Measurements from ENCODE around the gene STMN1.
A peak's percentile ranks its signal among the peaks of the same experiment; 100 is the strongest.

STMN1 gene

DNA sequence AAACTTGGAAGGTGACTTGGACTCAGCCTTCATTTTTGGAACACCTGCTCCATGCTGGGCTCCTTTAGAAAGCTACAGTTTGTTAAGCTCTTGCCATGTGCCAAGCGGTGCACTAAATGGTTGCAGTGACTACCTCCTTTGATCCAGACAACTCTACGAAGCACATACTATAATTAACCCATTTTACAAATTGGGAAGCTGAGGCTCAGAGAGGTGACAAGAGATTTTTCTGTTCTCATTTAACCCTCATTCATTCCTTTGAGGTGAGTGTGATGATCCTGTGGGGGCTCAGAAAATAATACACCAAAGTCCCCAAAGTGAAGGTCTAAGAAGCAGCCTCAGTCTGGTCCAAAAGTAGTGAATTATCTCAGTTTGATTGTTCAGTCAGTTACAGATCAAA lies 29.1 kb downstream of the STMN1 start:
- TF ChIP-seq, protein P1, sequence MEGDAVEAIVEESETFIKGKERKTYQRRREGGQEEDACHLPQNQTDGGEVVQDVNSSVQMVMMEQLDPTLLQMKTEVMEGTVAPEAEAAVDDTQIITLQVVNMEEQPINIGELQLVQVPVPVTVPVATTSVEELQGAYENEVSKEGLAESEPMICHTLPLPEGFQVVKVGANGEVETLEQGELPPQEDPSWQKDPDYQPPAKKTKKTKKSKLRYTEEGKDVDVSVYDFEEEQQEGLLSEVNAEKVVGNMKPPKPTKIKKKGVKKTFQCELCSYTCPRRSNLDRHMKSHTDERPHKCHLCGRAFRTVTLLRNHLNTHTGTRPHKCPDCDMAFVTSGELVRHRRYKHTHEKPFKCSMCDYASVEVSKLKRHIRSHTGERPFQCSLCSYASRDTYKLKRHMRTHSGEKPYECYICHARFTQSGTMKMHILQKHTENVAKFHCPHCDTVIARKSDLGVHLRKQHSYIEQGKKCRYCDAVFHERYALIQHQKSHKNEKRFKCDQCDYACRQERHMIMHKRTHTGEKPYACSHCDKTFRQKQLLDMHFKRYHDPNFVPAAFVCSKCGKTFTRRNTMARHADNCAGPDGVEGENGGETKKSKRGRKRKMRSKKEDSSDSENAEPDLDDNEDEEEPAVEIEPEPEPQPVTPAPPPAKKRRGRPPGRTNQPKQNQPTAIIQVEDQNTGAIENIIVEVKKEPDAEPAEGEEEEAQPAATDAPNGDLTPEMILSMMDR (IDR thresholded peaks at IDR 0.05; ENCODE audit: low read depth, low read length) = no peak
- no peak for DNase-seq (ENCODE audit: low read depth, low spot score)
- no peak overlapping the region for H3K4me3 ChIP-seq (ENCODE audit: low read depth, low read length)
- in situ Hi-C loops (cut with HindIII; ENCODE audit: low sequenced_read_pairs) = no loop called here

DNA sequence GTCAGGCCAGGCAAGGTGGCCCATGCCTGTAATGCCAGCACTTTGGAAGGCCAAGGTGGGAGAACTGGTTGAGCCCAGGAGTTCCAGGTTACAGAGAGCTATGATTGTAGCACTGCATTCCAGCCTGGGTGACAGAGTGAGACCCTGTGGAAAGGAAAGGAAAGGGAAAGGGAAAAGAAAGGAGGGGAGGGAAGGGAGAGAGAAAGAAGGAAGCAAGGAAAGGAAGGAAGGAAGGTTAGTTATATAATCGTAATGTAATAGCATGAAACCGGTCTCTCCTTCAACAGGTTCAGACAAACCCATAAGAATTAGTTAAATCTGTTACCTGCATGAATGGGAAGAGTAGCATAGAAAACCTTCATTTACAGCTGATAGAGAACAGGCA lies 29.5 kb downstream of the STMN1 start:
- H3K4me3 ChIP-seq (ENCODE audit: low read depth, low read length) = no peak overlapping the region
- in situ Hi-C loops (cut with HindIII; ENCODE audit: low sequenced_read_pairs) = no loop called here
- no peak for DNase-seq (ENCODE audit: low read depth, low spot score)
- TF ChIP-seq, protein P1 (IDR thresholded peaks at IDR 0.05; ENCODE audit: low read depth, low read length) = no peak

DNA sequence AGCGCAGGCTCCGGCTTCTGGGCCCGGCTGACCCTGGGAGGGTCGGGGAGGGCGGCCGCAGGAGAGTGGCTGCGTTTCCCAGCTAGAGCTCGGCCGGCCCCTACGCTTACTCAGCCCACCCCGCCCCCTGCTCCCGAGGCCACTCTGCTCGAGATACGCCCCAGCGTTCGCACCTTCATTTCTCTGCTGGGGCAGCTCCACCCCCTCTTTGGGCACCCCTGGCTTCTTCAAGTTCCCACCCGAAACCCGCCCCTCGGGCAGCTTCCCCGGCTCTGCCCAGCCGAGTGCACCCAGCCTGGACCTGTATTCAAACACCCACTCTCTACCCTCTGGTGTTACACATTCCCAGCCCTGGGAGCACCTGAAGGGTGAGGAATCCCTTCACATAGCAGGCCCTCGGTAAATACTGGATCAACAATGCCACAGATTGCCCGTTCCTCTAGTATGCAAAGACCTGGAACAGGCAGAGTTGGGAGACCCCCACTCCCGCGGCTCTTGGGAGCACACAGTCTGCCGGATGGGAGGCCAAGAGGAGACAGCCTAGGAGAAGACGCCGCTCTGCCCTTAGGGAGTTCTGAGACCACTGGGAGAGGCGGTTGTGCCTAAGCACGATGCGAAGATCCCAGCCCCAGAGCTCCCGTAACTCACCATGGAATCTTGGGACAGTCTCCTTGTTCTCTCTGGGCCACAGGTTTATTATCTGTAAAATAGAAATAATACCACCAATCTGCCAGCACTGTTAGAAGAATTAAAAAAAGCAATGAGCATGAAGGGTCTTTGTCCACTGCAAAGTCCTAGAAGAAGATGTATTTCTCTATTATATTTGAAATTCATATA lies 30.1 kb downstream of the STMN1 start:
- peak overlapping the region; percentile 60 for H3K4me3 ChIP-seq (ENCODE audit: low read depth, low read length)
- no peak for DNase-seq (ENCODE audit: low read depth, low spot score)
- TF ChIP-seq, protein P1 (IDR thresholded peaks at IDR 0.05; ENCODE audit: low read depth, low read length) = no peak
- in situ Hi-C loops (cut with HindIII; ENCODE audit: low sequenced_read_pairs) = no loop called here

DNA sequence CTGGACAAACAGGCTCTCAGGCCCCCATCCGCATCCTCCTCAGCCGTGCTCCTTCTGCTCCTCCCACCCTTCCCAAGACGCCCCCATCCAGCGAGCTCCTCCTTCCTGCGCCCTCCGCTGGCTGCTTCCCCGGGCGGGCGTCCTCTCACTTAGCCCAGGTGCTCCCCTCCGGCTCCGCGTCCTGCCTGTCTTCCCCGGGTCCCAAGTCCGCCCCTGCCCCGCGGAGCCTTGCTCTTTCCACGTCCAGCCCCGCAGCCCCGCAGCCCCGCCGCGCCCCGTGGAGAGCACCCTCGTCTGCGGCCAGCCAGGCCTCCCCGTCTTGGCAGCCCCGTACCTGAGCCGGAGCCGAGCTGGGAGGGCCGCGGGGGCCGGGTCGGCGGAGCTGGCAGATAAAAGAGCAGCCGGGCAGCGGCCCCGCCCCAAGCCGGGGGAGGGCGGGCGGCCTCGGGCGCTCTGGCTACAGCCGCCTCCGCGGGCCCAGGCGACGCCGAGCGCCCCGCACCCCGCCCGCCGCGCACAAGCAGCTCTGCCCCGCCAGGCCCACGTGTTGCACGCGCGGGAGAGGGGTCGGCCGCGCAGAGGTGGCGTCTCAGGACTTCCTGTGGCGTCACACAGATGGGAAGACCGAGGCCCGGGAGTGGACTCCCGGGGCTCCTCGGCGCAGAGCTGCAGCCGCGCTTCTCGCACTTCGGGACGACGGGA lies 30.9 kb downstream of the STMN1 start, which contains the start of gene PAQR7:
Gene PAQR7, minus strand, starts transcription at position 555 of the 702 bp plus-strand sequence. CDS start 11,869 bp downstream, outside the sequence.
- in situ Hi-C loops (cut with HindIII; ENCODE audit: low sequenced_read_pairs) = no loop called here
- TF ChIP-seq, protein P1 (IDR thresholded peaks at IDR 0.05; ENCODE audit: low read depth, low read length) = peak; percentile 27
- H3K4me3 ChIP-seq (ENCODE audit: low read depth, low read length) = peak within 1 kb of the TSS; percentile 60
- DNase-seq (ENCODE audit: low read depth, low spot score) = peak; percentile 75

DNA sequence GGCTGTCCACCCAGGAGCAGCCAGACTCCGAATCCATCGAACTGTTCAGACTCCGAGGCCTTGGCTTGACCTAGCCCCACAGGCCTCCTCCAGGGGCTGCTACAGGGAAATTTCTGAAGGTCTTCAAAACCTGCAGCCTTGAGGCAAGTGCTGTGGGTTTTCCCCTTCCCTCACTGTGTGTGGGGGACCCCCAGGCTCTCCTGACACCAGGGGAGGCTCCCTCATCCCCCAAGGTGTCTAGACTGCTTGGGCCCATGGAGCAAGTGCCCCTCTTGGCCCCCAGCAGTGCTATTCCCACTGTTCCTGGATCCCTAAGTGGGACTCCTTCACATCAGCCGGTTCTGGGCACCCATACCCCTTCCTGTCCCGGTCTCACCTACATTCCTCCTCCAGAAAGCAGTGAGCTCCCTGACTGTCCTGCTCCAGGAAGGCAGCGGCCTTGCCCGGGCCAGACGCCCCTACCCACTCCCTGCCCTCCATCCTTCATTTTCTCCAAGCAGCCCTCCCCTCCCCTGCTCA lies 31.5 kb downstream of the STMN1 start:
- TF ChIP-seq, protein P1 (IDR thresholded peaks at IDR 0.05; ENCODE audit: low read depth, low read length) = no peak
- H3K4me3 ChIP-seq (ENCODE audit: low read depth, low read length) = peak overlapping the region; percentile 60
- in situ Hi-C loops (cut with HindIII; ENCODE audit: low sequenced_read_pairs) = no loop called here
- no peak for DNase-seq (ENCODE audit: low read depth, low spot score)

DNA sequence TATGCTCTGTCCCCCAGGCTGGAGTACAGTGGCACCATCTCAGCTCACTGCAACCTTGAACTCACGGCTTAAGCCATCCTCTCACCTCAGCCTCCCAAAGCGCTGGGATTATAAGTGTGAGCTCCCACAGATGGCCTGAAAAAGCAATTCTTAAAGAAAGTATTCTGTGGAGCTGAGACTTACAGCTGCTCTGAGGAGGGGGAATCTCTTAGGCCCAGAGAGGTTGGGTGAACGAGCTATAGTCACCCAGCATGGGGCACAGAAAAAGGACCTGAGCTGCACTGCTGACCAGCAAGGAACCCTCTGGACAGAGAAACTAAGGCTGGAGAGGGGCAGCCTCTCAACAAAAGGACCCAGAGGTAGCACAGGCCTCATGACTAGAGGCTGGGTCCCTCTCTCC lies 32.0 kb downstream of the STMN1 start:
- no peak for DNase-seq (ENCODE audit: low read depth, low spot score)
- in situ Hi-C loops (cut with HindIII; ENCODE audit: low sequenced_read_pairs) = no loop called here
- TF ChIP-seq, protein P1 (IDR thresholded peaks at IDR 0.05; ENCODE audit: low read depth, low read length) = no peak
- H3K4me3 ChIP-seq (ENCODE audit: low read depth, low read length) = peak overlapping the region; percentile 60

All from astrocyte of the spinal cord (primary cell).